HG02884 (cell line): ENCODE results near the gene PAK3.

Experiments
- ATAC-seq: cut with Tn5 transposase; IDR thresholded peaks from one replicate; pipeline ENCODE4 v1.9.1; 2021; ENCODE audit warnings: mild to moderate bottlenecking, moderate library complexity; ENCODE audit not compliant: unreplicated experiment

The PAK3 gene

GRCh38 chrX:111259559-111259958 lies 163.6 kb downstream of the PAK3 start:
- no peak for ATAC-seq

GRCh38 chrX:111260451-111260850 lies 164.5 kb downstream of the PAK3 start:
- ATAC-seq = no peak

GRCh38 chrX:111262086-111262485 lies 166.1 kb downstream of the PAK3 start:
- no peak for ATAC-seq

GRCh38 chrX:111264385-111264784 lies 168.4 kb downstream of the PAK3 start:
- no peak for ATAC-seq

GRCh38 chrX:111265486-111265885 lies 169.5 kb downstream of the PAK3 start:
- ATAC-seq = no peak

- ATAC-seq = no peak
Measured at GRCh38 chrX:111268506-111268905, 172.5 kb downstream of the PAK3 start.

GRCh38 chrX:111270339-111270738 lies 174.3 kb downstream of the PAK3 start, which contains the start of gene CAPN6:
Gene CAPN6, minus strand, starts transcription at chrX:111270483. Its CDS starts 6,547 bp downstream, at chrX:111263936.
- ATAC-seq = no peak
